Erythroblast (primary cell): ENCODE results near the gene POMP.

ENCODE experiments used
- GATA1 ChIP-seq: IDR thresholded peaks from 2 replicates; pipeline ENCODE4 v1.6.1; 2011; ENCODE audit warnings: low read depth, mild to moderate bottlenecking, control low read depth, low read length, moderate library complexity
- POLR2A ChIP-seq: IDR thresholded peaks from 2 replicates; pipeline ENCODE4 v1.6.1; 2011; ENCODE audit warnings: mild to moderate bottlenecking, low read length

DNA sequence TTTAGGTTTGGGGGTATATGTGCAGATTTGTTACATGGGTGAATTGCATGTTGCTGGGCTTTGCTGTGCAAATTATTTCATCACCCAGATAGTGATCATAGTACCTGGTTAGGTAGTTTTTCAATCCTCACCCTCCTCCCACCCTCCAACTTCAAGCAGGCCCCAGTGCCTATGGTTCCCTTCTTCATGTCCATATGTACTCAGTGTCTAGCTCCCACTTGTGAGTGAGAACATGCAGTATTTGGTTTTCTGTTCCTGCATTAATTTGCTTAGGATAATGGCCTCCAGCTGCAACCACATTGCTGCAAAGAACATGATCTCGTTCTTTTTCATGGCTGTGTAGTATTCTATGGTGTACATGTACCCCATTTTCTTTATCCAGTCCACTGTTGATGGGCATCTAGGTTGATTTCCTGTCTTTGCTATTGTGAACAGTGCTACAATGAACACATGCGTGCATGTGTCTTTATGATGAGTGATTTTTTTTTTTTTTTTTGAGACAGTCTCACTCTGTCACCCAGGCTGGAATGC, 42.9 kb upstream of the POMP start:
- TF ChIP-seq POLR2A (no peak), GATA1 (no peak)
